KMS-11 (cell line): ENCODE data around the gene SSX1.
"Not testable (repeated sequence)": the region's sequence is repeated elsewhere in the genome, so short reads cannot be mapped to it uniquely, and the experiment has no call there.

ENCODE experiments used
- H2AFZ ChIP-seq: fragments of 200-600 bp; sonication (generic); 2 replicates; pipeline ENCODE4 v1.6.1; 2016; ENCODE audit warnings: antibody characterized with exemption, mixed run types, low read depth
- H3K27ac ChIP-seq: fragments of 200-600 bp; sonication (generic); 2 replicates; pipeline ENCODE4 v1.6.1; 2016; ENCODE audit warnings: mild to moderate bottlenecking, mixed run types
- H3K27me3 ChIP-seq: fragments of 200-600 bp; sonication (generic); 2 replicates; pipeline ENCODE4 v1.6.1; 2017; ENCODE audit warnings: mild to moderate bottlenecking, low read depth, mixed run types, moderate library complexity; ENCODE audit not compliant: insufficient read depth
- H3K36me3 ChIP-seq: fragments of 200-600 bp; sonication (generic); 2 replicates; pipeline ENCODE4 v1.6.1; 2017; ENCODE audit warnings: mild to moderate bottlenecking, mixed run types; ENCODE audit not compliant: insufficient read depth
- H3K4me1 ChIP-seq: fragments of 200-600 bp; sonication (generic); 2 replicates; pipeline ENCODE4 v1.6.1; 2016; ENCODE audit warnings: mild to moderate bottlenecking, low read depth, mixed run types; ENCODE audit not compliant: poor library complexity, severe bottlenecking
- H3K4me2 ChIP-seq: fragments of 200-600 bp; sonication (generic); 2 replicates; pipeline ENCODE4 v1.7.0; 2016; ENCODE audit warnings: mild to moderate bottlenecking, mixed run types
- H3K4me3 ChIP-seq: fragments of 200-600 bp; sonication (generic); IDR thresholded peaks from 2 replicates; pipeline ENCODE4 v1.6.1; 2017; ENCODE audit warnings: low read depth, low read length, mixed read lengths; ENCODE audit not compliant: insufficient read depth
- H3K79me2 ChIP-seq: fragments of 200-600 bp; sonication (generic); 2 replicates; pipeline ENCODE4 v1.6.1; 2016; ENCODE audit warnings: low read depth, mixed run types; ENCODE audit not compliant: insufficient read depth
- H3K9ac ChIP-seq: fragments of 200-600 bp; sonication (generic); 2 replicates; pipeline ENCODE4 v1.6.1; 2016; ENCODE audit warnings: mild to moderate bottlenecking, mixed run types
- H4K20me1 ChIP-seq: fragments of 200-600 bp; sonication (generic); 2 replicates; pipeline ENCODE4 v1.6.1; 2016; ENCODE audit warnings: mild to moderate bottlenecking, mixed run types; ENCODE audit not compliant: insufficient read depth
- CTCF ChIP-seq: fragments of 200-600 bp; sonication (generic); conservative IDR thresholded peaks from 2 replicates; pipeline ENCODE4 v1.6.1; 2017; ENCODE audit warnings: low read depth, mild to moderate bottlenecking, antibody characterized with exemption, low read length, moderate library complexity, mixed read lengths

SSX1 gene

GRCh38 chrX:48255062-48255796 is at the start of gene SSX1:
SSX1 (plus strand) TSS chrX:48255392; CDS start chrX:48257242, 1,850 bp downstream.
- H4K20me1 ChIP-seq, H3K4me3 ChIP-seq, H3K27me3 ChIP-seq, H3K4me1 ChIP-seq, H3K79me2 ChIP-seq, H3K9ac ChIP-seq, H3K4me2 ChIP-seq, H3K27ac ChIP-seq, H2AFZ ChIP-seq, H3K36me3 ChIP-seq: not testable (repeated sequence)

- not testable (repeated sequence) for H2AFZ ChIP-seq, H3K27ac ChIP-seq, H3K4me2 ChIP-seq, H4K20me1 ChIP-seq, H3K9ac ChIP-seq, H3K79me2 ChIP-seq, H3K36me3 ChIP-seq, H3K4me3 ChIP-seq, H3K27me3 ChIP-seq, H3K4me1 ChIP-seq
Observed at GRCh38 chrX:48214341-48214740, 40.9 kb upstream of the SSX1 start.

- not testable (repeated sequence) for H3K4me2 ChIP-seq, H3K4me1 ChIP-seq, H3K4me3 ChIP-seq, H3K27me3 ChIP-seq, H4K20me1 ChIP-seq, H3K27ac ChIP-seq, H2AFZ ChIP-seq, H3K9ac ChIP-seq, H3K36me3 ChIP-seq, H3K79me2 ChIP-seq
Observed at GRCh38 chrX:48224196-48224595, 31.0 kb upstream of the SSX1 start.

- not testable (repeated sequence) for H3K4me2 ChIP-seq, H4K20me1 ChIP-seq, H3K4me1 ChIP-seq, H3K9ac ChIP-seq, H3K4me3 ChIP-seq, H3K36me3 ChIP-seq, H3K79me2 ChIP-seq, H2AFZ ChIP-seq, H3K27ac ChIP-seq, H3K27me3 ChIP-seq
Observed at GRCh38 chrX:48252945-48253344, 2.2 kb upstream of the SSX1 start.

- not testable (repeated sequence) for H3K4me2 ChIP-seq, H3K79me2 ChIP-seq, H3K36me3 ChIP-seq, H3K9ac ChIP-seq, H2AFZ ChIP-seq, H4K20me1 ChIP-seq, H3K4me1 ChIP-seq, H3K4me3 ChIP-seq, H3K27me3 ChIP-seq, H3K27ac ChIP-seq
Observed at GRCh38 chrX:48274365-48274764, 19.2 kb downstream of the SSX1 start.

GRCh38 chrX:48278958-48279357 is 23.8 kb downstream of the SSX1 start:
- no peak overlapping the region for H3K4me3 ChIP-seq
- no peak for TF ChIP-seq CTCF
- H3K79me2 ChIP-seq = no peaks in the 10 kb centered on the region
- no peak overlapping the region for H3K27ac ChIP-seq
- H3K36me3 ChIP-seq = no peaks in the 10 kb centered on the region
- no peaks in the 10 kb centered on the region for H3K27me3 ChIP-seq
- H3K4me1 ChIP-seq = no peaks in the 10 kb centered on the region
- no peak overlapping the region for H3K4me2 ChIP-seq
- no peaks in the 10 kb centered on the region for H4K20me1 ChIP-seq
- no peak overlapping the region for H2AFZ ChIP-seq
- H3K9ac ChIP-seq = no peak overlapping the region

GRCh38 chrX:48280729-48281128 is 25.5 kb downstream of the SSX1 start:
- not testable (repeated sequence) for H3K36me3 ChIP-seq, H3K4me2 ChIP-seq, H4K20me1 ChIP-seq, H3K4me1 ChIP-seq, H2AFZ ChIP-seq, H3K27ac ChIP-seq, H3K79me2 ChIP-seq, H3K9ac ChIP-seq, H3K4me3 ChIP-seq, H3K27me3 ChIP-seq
